HCT116 (cell line): ENCODE results near the gene CDYL. TPM values are rescaled to one million over a fixed set of nuclear protein-coding genes. Genes with fewer than 3 reads are reported as not detected.

Experiments used
- ATAC-seq: fragments of 200-7000 bp; cut with Tn5 transposase; 2 replicates; pipeline ENCODE4 v1.9.1; 2020; ENCODE audit warnings: mild to moderate bottlenecking, moderate library complexity
- BruUV-seq: library from RNA; stranded (reverse); fragments of 400-500 nt; replicated peaks from 2 replicates; lab custom pipeline; 2021; lab: Mats Ljungman, UMichigan
- CTCF ChIA-PET: fragments of 300-600 bp; sonication (Branson Sonifier 250); formaldehyde crosslinking; loops from one replicate; lab custom pipeline; 2021; ENCODE audit warnings: antibody characterized with exemption; lab: Charles Lee
- POLR2A ChIA-PET: fragments of 300-600, 350-600 bp; sonication (Branson Sonifier 250); formaldehyde crosslinking; loops from one replicate; lab custom pipeline; 2021; ENCODE audit warnings: antibody characterized with exemption; lab: Charles Lee
- RAD21 ChIA-PET, 2 experiments: fragments of 300-600 bp; sonication (Branson Sonifier 250); formaldehyde crosslinking; loops; one replicate each; lab custom pipeline; 2023; ENCODE audit warnings: low total read pairs in 2 of 2; ENCODE audit not compliant: uncharacterized antibody in 2 of 2, unreplicated experiment in 2 of 2, low non-redundant PET in 1 of 2; lab: Charles Lee
- DNase-seq: peaks from one replicate; pipeline ENCODE4 v3.0.0-alpha.2; 2010; ENCODE audit warnings: low read depth, low spot score
- H2AFZ ChIP-seq: fragments of 200-600 bp; shearing (Covaris generic), sonication (generic); 2 replicates; pipeline ENCODE4 v1.6.1; 2017; ENCODE audit warnings: low read depth, mixed run types, mixed read lengths, antibody characterized with exemption, low read length; ENCODE audit not compliant: poor library complexity, severe bottlenecking
- H3K27ac ChIP-seq: 2 replicates; pipeline ENCODE4 v1.5.1; 2012; ENCODE audit warnings: low read depth, low read length
- H3K27me3 ChIP-seq: fragments of 200-600 bp; sonication (generic); 2 replicates; pipeline ENCODE4 v1.6.1; 2016; ENCODE audit warnings: mixed run types, low read length, mixed read lengths; ENCODE audit not compliant: insufficient read depth
- H3K36me3 ChIP-seq, 2 experiments: fragments of 200-500 bp in 1 of 2; fragments of 200-600 bp in 1 of 2; sonication (Bioruptor generic) in 1 of 2; sonication (generic) in 1 of 2; 2 replicates each; pipeline versions ENCODE4 v1.5.1 to v1.6.1; 2014 to 2016; ENCODE audit warnings: low read length in 2 of 2, inconsistent platforms in 1 of 2, mixed read lengths in 1 of 2, mixed run types in 1 of 2; ENCODE audit not compliant: insufficient read depth in 2 of 2, control insufficient read depth in 1 of 2
- H3K4me1 ChIP-seq, 2 experiments: fragments of 200-600 bp in 1 of 2; sonication (generic) in 1 of 2; 2 replicates each; pipeline versions ENCODE4 v1.5.1 to v1.6.1; 2012 to 2017; ENCODE audit warnings: low read length in 2 of 2, inconsistent platforms in 1 of 2, mild to moderate bottlenecking in 1 of 2, mixed read lengths in 1 of 2, mixed run types in 1 of 2, moderate library complexity in 1 of 2; ENCODE audit not compliant: insufficient read depth in 2 of 2, control insufficient read depth in 1 of 2
- H3K4me2 ChIP-seq: fragments of 200-600 bp; sonication (generic); 2 replicates; pipeline ENCODE4 v1.6.1; 2017; ENCODE audit warnings: mixed run types, low read length, mixed read lengths
- H3K4me3 ChIP-seq, 2 experiments: fragments of 200-600 bp in 1 of 2; sonication (generic) in 1 of 2; replicated peaks in 1 of 2; 2 replicates each; pipeline ENCODE4 v1.5.1; 2011 to 2016; ENCODE audit warnings: low read length in 2 of 2, control low read depth in 1 of 2, low read depth in 1 of 2, mild to moderate bottlenecking in 1 of 2, mixed read lengths in 1 of 2, mixed run types in 1 of 2
- H3K79me2 ChIP-seq: fragments of 200-600 bp; sonication (generic); 2 replicates; pipeline ENCODE4 v1.6.1; 2017; ENCODE audit warnings: mild to moderate bottlenecking, mixed run types, low read length, moderate library complexity, mixed read lengths; ENCODE audit not compliant: insufficient read depth
- H3K9ac ChIP-seq: fragments of 200-600 bp; sonication (generic); 2 replicates; pipeline ENCODE4 v1.6.1; 2016; ENCODE audit warnings: low read length, mixed read lengths
- H3K9me2 ChIP-seq: fragments of 200-600 bp; sonication (generic), shearing (Covaris generic); 2 replicates; pipeline ENCODE4 v1.6.1; 2017; ENCODE audit warnings: mixed run types, mild to moderate bottlenecking, moderate library complexity; ENCODE audit not compliant: insufficient read depth
- H3K9me3 ChIP-seq, 2 experiments: fragments of 200-500 bp in 1 of 2; fragments of 200-600 bp in 1 of 2; sonication (Bioruptor generic) in 1 of 2; sonication (generic) in 1 of 2; 2 replicates each; pipeline ENCODE4 v1.6.1; 2014 to 2017; ENCODE audit warnings: low read length in 2 of 2, mixed read lengths in 2 of 2, inconsistent platforms in 1 of 2, low read depth in 1 of 2, mild to moderate bottlenecking in 1 of 2, mixed run types in 1 of 2, moderate library complexity in 1 of 2; ENCODE audit not compliant: control insufficient read depth in 1 of 2, insufficient read depth in 1 of 2
- H4K20me1 ChIP-seq: fragments of 200-600 bp; sonication (generic), shearing (Covaris generic); 2 replicates; pipeline ENCODE4 v1.6.1; 2017; ENCODE audit warnings: mixed run types, mild to moderate bottlenecking, moderate library complexity; ENCODE audit not compliant: insufficient read depth
- CEBPB ChIP-seq: IDR thresholded peaks from 2 replicates; pipeline ENCODE4 v1.6.1; 2012; ENCODE audit warnings: low read depth
- ELF1 ChIP-seq: IDR thresholded peaks from 2 replicates; pipeline ENCODE4 v1.6.1; 2012; ENCODE audit warnings: low read depth, borderline replicate concordance
- EZH2 ChIP-seq: fragments of 200-600 bp; sonication (generic); IDR thresholded peaks from 2 replicates; pipeline ENCODE4 v1.6.1; 2017; ENCODE audit warnings: antibody characterized with exemption, mixed run types
- EZH2phosphoT487 ChIP-seq: fragments of 200-600 bp; IDR thresholded peaks from 2 replicates; pipeline ENCODE4 v1.6.1; 2018; ENCODE audit warnings: antibody characterized with exemption, borderline replicate concordance
- FOSL1 ChIP-seq: IDR thresholded peaks from 2 replicates; pipeline ENCODE4 v1.6.1; 2012; ENCODE audit warnings: low read depth
- JUND ChIP-seq: IDR thresholded peaks from 2 replicates; pipeline ENCODE4 v1.6.1; 2012
- RAD21 ChIP-seq: IDR thresholded peaks from 2 replicates; pipeline ENCODE4 v1.6.1; 2012; ENCODE audit warnings: low read depth, mild to moderate bottlenecking
- REST ChIP-seq: IDR thresholded peaks from 2 replicates; pipeline ENCODE4 v1.6.1; 2012; ENCODE audit warnings: low read depth
- SRF ChIP-seq: IDR thresholded peaks from 2 replicates; pipeline ENCODE4 v1.6.1; 2012; ENCODE audit warnings: low read depth
- ZNF274 ChIP-seq: fragments of 200-500 bp; sonication (Bioruptor generic); IDR thresholded peaks from 2 replicates; pipeline ENCODE4 v1.6.1; 2014; ENCODE audit warnings: mild to moderate bottlenecking, low read depth, low read length, inconsistent platforms
- intact Hi-C: fragments of 100-400 bp; cut with micrococcal nuclease; formaldehyde crosslinking; loops from 2 replicates; pipeline ENCODE4 v1.10.0; 2022
- total RNA-seq: library from RNA; stranded (reverse); gene quantifications from one replicate; pipeline ENCODE4 v1.2.1, GENCODE V29; 2021; ENCODE audit not compliant: unreplicated experiment
- TF ChIP-seq, protein P1 (sequence below): IDR thresholded peaks from 2 replicates; pipeline ENCODE4 v1.6.1; 2012
- TF ChIP-seq, protein P2 (sequence below): IDR thresholded peaks from 2 replicates; pipeline ENCODE4 v1.6.1; 2012

Gene CDYL
- total RNA-seq, 1 experiment from 2014 or later = 42.6 TPM

- ATAC-seq (no peak), DNase-seq (no peak)
- CTCF ChIA-PET = no interaction called here
- Histone ChIP-seq H3K4me2 (no peak overlapping the region), H3K27ac (no peak overlapping the region), H3K36me3 (no peaks in the 10 kb centered on the region), H3K9me2 (no peaks in the 10 kb centered on the region), H2AFZ (no peak overlapping the region), H4K20me1 (no peaks in the 10 kb centered on the region), H3K9ac (no peak overlapping the region), H3K27me3 (no peaks in the 10 kb centered on the region), H3K4me3 (no peak overlapping the region), H3K4me1 (no peaks in the 10 kb centered on the region), H3K9me3 (peaks cover 3 to 13% of the 10 kb centered on the region in 2 experiments; a peak in 1 of 4 replicates), H3K79me2 (no peaks in the 10 kb centered on the region)
- intact Hi-C loops = no loop called here
- TF ChIP-seq, protein P1, sequence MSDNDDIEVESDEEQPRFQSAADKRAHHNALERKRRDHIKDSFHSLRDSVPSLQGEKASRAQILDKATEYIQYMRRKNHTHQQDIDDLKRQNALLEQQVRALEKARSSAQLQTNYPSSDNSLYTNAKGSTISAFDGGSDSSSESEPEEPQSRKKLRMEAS = no peak
- no peak for TF ChIP-seq JUND
- TF ChIP-seq ZNF274 = no peak
- TF ChIP-seq, protein P2, sequence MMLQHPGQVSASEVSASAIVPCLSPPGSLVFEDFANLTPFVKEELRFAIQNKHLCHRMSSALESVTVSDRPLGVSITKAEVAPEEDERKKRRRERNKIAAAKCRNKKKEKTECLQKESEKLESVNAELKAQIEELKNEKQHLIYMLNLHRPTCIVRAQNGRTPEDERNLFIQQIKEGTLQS = no peak
- TF ChIP-seq SRF = no peak
- no peak for TF ChIP-seq FOSL1
- TF ChIP-seq CEBPB = no peak
- no peak for TF ChIP-seq EZH2
- POLR2A ChIA-PET = no interaction called here
- BruUV-seq = no TSS peak
- RAD21 ChIA-PET = no interaction called here
Measured at GRCh38 chr6:4977468-4977867, 201.3 kb downstream of the CDYL start.

- TF ChIP-seq EZH2 = no peak
- TF ChIP-seq EZH2phosphoT487 = no peak
- TF ChIP-seq RAD21 = no peak
- TF ChIP-seq FOSL1 = no peak
- TF ChIP-seq ELF1 = no peak
- no peak for TF ChIP-seq JUND
- no peak for TF ChIP-seq ZNF274
- TF ChIP-seq REST = no peak
- TF ChIP-seq, all 23 proteins: peak for 0
- H3K27me3 ChIP-seq = no peaks in the 10 kb centered on the region
- H3K4me2 ChIP-seq = no peak overlapping the region
- ATAC-seq (no peak), DNase-seq (no peak)
- H3K4me3 ChIP-seq = no peak overlapping the region
- RAD21 ChIA-PET = no interaction called here
- POLR2A ChIA-PET = no interaction called here
- H3K36me3 ChIP-seq = no peaks in the 10 kb centered on the region
- BruUV-seq = no TSS peak
- no peaks in the 10 kb centered on the region for H4K20me1 ChIP-seq
- no peak overlapping the region for H3K9ac ChIP-seq
- no peak overlapping the region for H2AFZ ChIP-seq
- no peak overlapping the region for H3K27ac ChIP-seq
- CTCF ChIA-PET = no interaction called here
- intact Hi-C loops = no loop called here
- H3K4me1 ChIP-seq = no peaks in the 10 kb centered on the region
- no peaks in the 10 kb centered on the region for H3K9me2 ChIP-seq
- peaks cover 3 to 13% of the 10 kb centered on the region in 2 experiments; a peak in 1 of 4 replicates for H3K9me3 ChIP-seq
- no peaks in the 10 kb centered on the region for H3K79me2 ChIP-seq
Measured at GRCh38 chr6:4979426-4979825, 203.2 kb downstream of the CDYL start.
